Activated CD8-positive, alpha-beta T cell treated with anti-CD3 and anti-CD28 coated beads, Interleukin-2, amount 10 ng/mL, durations not matched to agents 7 days and 5 days (primary cell): ENCODE data around the gene TBC1D10A. TPM values are rescaled to one million over a fixed set of nuclear protein-coding genes. Genes with fewer than 3 reads are reported as not detected.

Source experiments
- ATAC-seq: fragments of 150-1000 bp; cut with Tn5 transposase; one replicate; pipeline ENCODE4 v1.10.0; 2021; ENCODE audit warnings: moderate library complexity
- CTCF ChIA-PET: fragments of 350-600 bp; sonication (Branson Sonifier 250); formaldehyde crosslinking; loops from one replicate; lab custom pipeline; 2021; ENCODE audit warnings: antibody characterized with exemption; lab: Charles Lee
- POLR2A ChIA-PET: fragments of 350-600 bp; sonication (Branson Sonifier 250); formaldehyde crosslinking; loops from one replicate; lab custom pipeline; 2021; ENCODE audit warnings: antibody characterized with exemption; lab: Charles Lee
- DNase-seq: peaks from one replicate; pipeline ENCODE4 v3.0.0-alpha.2; 2020
- H3K27ac Mint-ChIP-seq: one replicate; pipeline ENCODE4 v1.8.0; 2021; ENCODE audit warnings: mild to moderate bottlenecking, mixed read lengths
- H3K27me3 Mint-ChIP-seq: one replicate; pipeline ENCODE4 v1.8.0; 2021; ENCODE audit warnings: low read depth, mixed read lengths
- H3K36me3 Mint-ChIP-seq: one replicate; pipeline ENCODE4 v1.8.0; 2021; ENCODE audit warnings: low read depth, mixed read lengths
- H3K4me1 Mint-ChIP-seq: one replicate; pipeline ENCODE4 v1.8.0; 2021; ENCODE audit warnings: low read depth, mixed read lengths
- H3K4me3 Mint-ChIP-seq: one replicate; pipeline ENCODE4 v1.8.0; 2021; ENCODE audit warnings: mild to moderate bottlenecking, mixed read lengths
- H3K9me3 Mint-ChIP-seq: one replicate; pipeline ENCODE4 v1.8.0; 2022; ENCODE audit warnings: mixed read lengths; ENCODE audit not compliant: insufficient read depth
- total RNA-seq, 2 experiments: library from RNA; stranded (reverse); gene quantifications; one replicate each; pipeline ENCODE4 v1.2.3, GENCODE V29; 2021

The TBC1D10A gene
- total RNA-seq, 2 experiments from 2014 or later, result 47.6 to 49.2 TPM

DNA sequence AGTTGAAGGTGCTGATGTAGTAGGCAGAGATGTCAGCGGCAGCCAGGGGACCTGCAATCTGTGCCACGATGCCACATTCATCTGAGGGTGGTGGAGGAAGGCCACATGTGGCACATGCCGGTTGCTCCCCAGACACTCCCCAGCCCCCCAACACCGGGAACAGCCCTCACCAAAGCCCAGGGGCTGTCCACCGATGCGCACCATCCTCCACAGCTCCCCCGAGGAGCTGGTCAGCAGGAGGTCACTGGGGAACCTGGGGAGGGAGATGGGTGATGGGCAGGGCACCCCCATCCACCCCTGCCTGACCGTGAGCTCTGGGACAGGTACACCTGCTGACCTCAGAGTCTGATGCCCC is 40.9 kb downstream of the TBC1D10A start:
- ATAC-seq (no peak), DNase-seq (no peak)
- POLR2A ChIA-PET, result interaction anchor here (1.2 to 4.9 kb wide), 2 partner anchors 22 to 40 kb away, joined by 4 to 17 read pairs; no protein-coding TSS in a partner anchor
- Mint-ChIP-seq H3K36me3 (peaks cover 22% of the 10 kb centered on the region), H3K27ac (peak overlapping the region; percentile 57), H3K9me3 (no peaks in the 10 kb centered on the region), H3K4me3 (no peak overlapping the region), H3K4me1 (peaks cover 74% of the 10 kb centered on the region), H3K27me3 (no peaks in the 10 kb centered on the region)
- CTCF ChIA-PET, result interaction anchor here (0.7 to 4.8 kb wide), 13 partner anchors 8 to 199 kb away, joined by 3 to 59 read pairs (median 4); partner anchors contain the start of genes MTFP1 and RNF215

DNA sequence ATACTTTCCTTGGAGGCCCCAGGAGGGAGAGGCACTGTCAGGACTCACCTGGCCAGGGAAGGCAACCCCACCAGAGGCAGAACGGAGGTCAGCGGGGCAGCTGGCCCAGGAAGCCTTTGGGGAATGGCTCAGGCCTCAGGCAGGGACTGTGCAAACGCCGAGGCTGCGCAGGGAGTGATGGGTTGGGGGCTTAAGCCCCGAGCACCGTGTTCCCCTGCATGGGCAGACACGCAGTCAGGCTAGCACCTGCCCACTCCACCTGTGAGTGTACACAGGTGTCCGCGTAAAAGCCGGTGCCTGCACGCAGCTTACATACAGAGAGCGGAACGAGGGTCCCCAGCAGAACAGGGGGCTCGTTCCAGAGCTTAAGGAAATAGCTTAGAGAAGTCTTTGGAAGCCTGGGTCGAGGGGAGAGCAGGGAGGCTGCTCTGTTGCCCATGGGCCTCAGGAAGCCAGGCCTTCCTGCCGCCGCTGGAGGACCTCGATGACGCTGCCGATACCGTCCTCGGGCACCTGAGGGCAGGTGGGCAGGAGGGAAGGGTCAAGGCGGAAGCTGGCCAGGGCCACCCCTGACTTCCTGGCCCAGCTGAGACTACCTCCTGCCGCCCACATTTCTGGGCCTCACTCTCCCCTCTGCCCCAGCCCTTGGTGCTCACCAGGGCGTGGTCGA is 41.4 kb downstream of the TBC1D10A start:
- H3K27me3 Mint-ChIP-seq, result no peaks in the 10 kb centered on the region
- ATAC-seq, result no peak
- no peak for DNase-seq
- CTCF ChIA-PET, result interaction anchor here (0.9 to 4.8 kb wide), 10 partner anchors 18 to 181 kb away, joined by 3 to 59 read pairs (median 4); partner anchors contain the start of gene RNF215
- H3K9me3 Mint-ChIP-seq, result no peaks in the 10 kb centered on the region
- peaks cover 24% of the 10 kb centered on the region for H3K36me3 Mint-ChIP-seq
- H3K4me3 Mint-ChIP-seq, result no peak overlapping the region
- H3K27ac Mint-ChIP-seq, result peak overlapping the region; percentile 82
- H3K4me1 Mint-ChIP-seq, result peaks cover 69% of the 10 kb centered on the region
- POLR2A ChIA-PET, result interaction anchor here (0.5 to 4.9 kb wide), 3 partner anchors 21 to 98 kb away, joined by 3 to 17 read pairs (median 4); no protein-coding TSS in a partner anchor

DNA sequence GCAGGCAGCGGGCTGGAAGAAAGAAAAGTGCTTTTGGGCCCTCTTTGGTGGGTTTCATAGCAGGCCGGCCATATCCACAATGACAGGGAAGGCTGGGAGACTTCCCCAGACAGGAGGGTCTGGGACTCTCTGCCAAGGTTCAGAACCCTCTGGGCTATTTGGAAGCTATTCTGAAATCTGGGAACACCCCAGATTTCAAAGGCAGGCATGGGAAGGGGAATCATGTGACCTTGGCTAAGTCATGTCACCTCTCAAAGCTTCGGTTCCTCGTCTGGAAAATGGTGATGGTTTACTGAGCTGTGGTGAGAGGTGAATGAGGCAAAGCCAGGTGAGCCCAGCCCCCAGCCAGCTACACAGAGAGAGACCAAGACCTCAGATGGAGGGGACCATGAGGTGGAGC is 42.1 kb downstream of the TBC1D10A start:
- Mint-ChIP-seq H3K4me3 (peak overlapping the region; percentile 71), H3K9me3 (no peaks in the 10 kb centered on the region), H3K36me3 (peaks cover 27% of the 10 kb centered on the region), H3K4me1 (peaks cover 66% of the 10 kb centered on the region), H3K27ac (peak overlapping the region; percentile 82), H3K27me3 (no peaks in the 10 kb centered on the region)
- ATAC-seq (no peak), DNase-seq (no peak)
- CTCF ChIA-PET, result interaction anchor here (1.2 to 4.8 kb wide), 7 partner anchors 17 to 180 kb away, joined by 4 to 59 read pairs (median 6); partner anchors contain the start of gene RNF215
- POLR2A ChIA-PET, result interaction anchor here (0.5 to 4.9 kb wide), 4 partner anchors 21 to 206 kb away, joined by 3 to 17 read pairs (median 4); no protein-coding TSS in a partner anchor

DNA sequence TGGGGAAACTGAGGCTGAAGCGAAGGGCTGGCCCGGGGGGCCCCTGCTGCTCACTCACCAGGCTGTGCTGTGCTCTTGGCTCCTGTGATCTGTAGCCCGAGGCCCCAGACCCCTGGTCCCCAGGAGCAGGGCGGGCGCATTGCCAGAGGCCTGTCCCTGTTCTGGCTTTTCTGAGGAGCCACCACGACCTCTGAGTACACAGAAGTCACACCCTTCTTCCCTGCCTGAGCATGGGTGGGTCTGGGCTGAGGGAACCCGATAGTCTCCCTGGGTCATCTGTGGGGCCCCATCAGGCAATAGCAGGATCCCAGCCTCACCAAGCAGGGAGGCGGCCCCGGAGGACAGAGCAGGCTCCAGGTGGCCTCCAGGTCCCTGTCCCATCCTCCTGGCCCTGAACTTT is 42.6 kb downstream of the TBC1D10A start:
- Mint-ChIP-seq H3K27me3 (no peaks in the 10 kb centered on the region), H3K4me3 (peak overlapping the region; percentile 71), H3K36me3 (peaks cover 32% of the 10 kb centered on the region), H3K4me1 (peaks cover 68% of the 10 kb centered on the region), H3K9me3 (no peaks in the 10 kb centered on the region), H3K27ac (peak overlapping the region; percentile 82)
- ATAC-seq, result no peak
- no peak for DNase-seq
- ChIA-PET CTCF (interaction anchor here (1.2 to 4.8 kb wide), 10 partner anchors 17 to 191 kb away, joined by 3 to 59 read pairs (median 5); no protein-coding TSS in a partner anchor), POLR2A (interaction anchor here (0.6 to 2.2 kb wide), 4 partner anchors 14 to 206 kb away, joined by 3 to 12 read pairs (median 4); no protein-coding TSS in a partner anchor)

DNA sequence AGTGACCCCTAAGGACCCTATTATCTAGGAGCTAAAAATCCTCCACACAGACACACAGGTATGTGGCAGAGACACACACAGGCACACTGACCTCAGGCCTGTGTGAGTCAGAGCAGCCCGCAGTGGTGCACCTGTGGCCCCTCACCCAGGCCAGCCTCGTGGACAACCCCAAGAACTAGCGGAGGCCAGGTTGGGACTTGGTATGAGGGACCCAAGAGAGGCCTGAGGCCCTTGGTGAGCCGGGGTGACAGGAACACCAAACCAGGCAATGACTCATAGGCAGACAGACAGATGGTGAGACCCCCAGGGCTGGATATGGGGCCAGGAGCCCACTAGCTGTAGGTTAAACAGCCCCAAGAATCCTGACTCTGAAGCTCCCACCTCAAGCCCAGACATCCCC is 43.4 kb downstream of the TBC1D10A start:
- H3K4me3 Mint-ChIP-seq, result peak overlapping the region; percentile 71
- POLR2A ChIA-PET, result interaction anchor here (0.6 to 2.2 kb wide), 7 partner anchors 13 to 176 kb away, joined by 3 to 12 read pairs (median 3); no protein-coding TSS in a partner anchor
- H3K36me3 Mint-ChIP-seq, result peaks cover 37% of the 10 kb centered on the region
- ATAC-seq (no peak), DNase-seq (no peak)
- peak overlapping the region; percentile 80 for H3K27ac Mint-ChIP-seq
- no peaks in the 10 kb centered on the region for H3K9me3 Mint-ChIP-seq
- peaks cover 72% of the 10 kb centered on the region for H3K4me1 Mint-ChIP-seq
- peaks cover 1% of the 10 kb centered on the region for H3K27me3 Mint-ChIP-seq
- CTCF ChIA-PET, result interaction anchor here (0.9 to 4.8 kb wide), 11 partner anchors 20 to 191 kb away, joined by 3 to 59 read pairs (median 5); no protein-coding TSS in a partner anchor

DNA sequence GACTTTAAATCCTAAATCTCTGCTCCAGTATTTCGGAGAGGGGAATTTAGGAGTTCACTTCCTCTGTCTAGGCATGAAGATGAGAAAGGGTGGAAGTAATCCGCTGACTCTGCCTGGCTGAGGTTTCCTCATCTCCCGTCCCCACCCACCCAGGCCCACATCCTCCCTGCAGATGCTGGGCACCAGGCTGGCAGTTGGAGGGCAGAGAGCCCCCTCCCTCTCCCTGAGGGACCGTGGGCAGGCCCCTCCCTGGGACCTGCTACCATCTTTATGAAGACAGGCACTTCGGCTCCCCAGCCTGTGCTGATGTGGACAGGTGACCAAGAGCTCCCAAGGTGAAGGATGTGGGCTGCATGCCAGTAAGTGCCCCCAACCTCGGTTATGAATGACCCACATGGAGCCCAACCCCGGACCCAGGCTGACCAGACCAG is 44.1 kb downstream of the TBC1D10A start:
- H3K4me3 Mint-ChIP-seq, result peak overlapping the region; percentile 71
- DNase-seq, result no peak
- H3K36me3 Mint-ChIP-seq, result peaks cover 42% of the 10 kb centered on the region
- peaks cover 72% of the 10 kb centered on the region for H3K4me1 Mint-ChIP-seq
- ChIA-PET POLR2A (interaction anchor here (0.6 to 2.2 kb wide), 5 partner anchors 14 to 141 kb away, joined by 3 to 12 read pairs (median 3); no protein-coding TSS in a partner anchor), CTCF (interaction anchor here (0.9 to 4.8 kb wide), 6 partner anchors 20 to 174 kb away, joined by 3 to 59 read pairs (median 6); no protein-coding TSS in a partner anchor)
- H3K27me3 Mint-ChIP-seq, result peaks cover 1% of the 10 kb centered on the region
- H3K27ac Mint-ChIP-seq, result peak overlapping the region; percentile 80
- H3K9me3 Mint-ChIP-seq, result no peaks in the 10 kb centered on the region
- no peak for ATAC-seq

DNA sequence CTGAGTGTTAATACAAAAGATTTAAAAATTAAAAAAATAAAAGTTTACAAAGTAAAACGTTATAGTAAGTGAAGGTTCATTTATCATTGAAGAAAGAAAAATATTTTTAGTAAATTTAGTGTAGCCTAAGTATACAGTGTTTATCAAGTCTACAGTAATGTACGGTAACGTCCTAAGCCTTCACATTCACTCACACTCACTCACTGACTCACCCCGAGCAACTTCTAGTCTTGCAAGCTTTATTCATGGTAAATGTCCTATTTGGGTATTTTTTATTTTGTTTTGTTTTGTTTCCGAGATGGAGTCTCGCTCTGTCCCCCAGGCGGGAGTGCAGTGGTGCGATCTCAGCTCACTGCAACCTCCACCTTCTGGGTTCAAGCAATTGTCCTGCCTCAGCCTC is 46.2 kb downstream of the TBC1D10A start:
- DNase-seq, result no peak
- H3K4me3 Mint-ChIP-seq, result no peak overlapping the region
- no peak for ATAC-seq
- POLR2A ChIA-PET, result interaction anchor here (1.8 kb wide), 1 partner anchor 14 kb away, joined by 10 read pairs; the partner anchor contains the start of gene OSM
- peaks cover 1% of the 10 kb centered on the region for H3K27me3 Mint-ChIP-seq
- no peak overlapping the region for H3K27ac Mint-ChIP-seq
- peaks cover 73% of the 10 kb centered on the region for H3K4me1 Mint-ChIP-seq
- H3K36me3 Mint-ChIP-seq, result peaks cover 50% of the 10 kb centered on the region
- CTCF ChIA-PET, result interaction anchor here (1.3 to 5.1 kb wide), 7 partner anchors 8 to 173 kb away, joined by 4 to 37 read pairs (median 5); partner anchors contain the start of genes CASTOR1 and RNF215
- H3K9me3 Mint-ChIP-seq, result no peaks in the 10 kb centered on the region

DNA sequence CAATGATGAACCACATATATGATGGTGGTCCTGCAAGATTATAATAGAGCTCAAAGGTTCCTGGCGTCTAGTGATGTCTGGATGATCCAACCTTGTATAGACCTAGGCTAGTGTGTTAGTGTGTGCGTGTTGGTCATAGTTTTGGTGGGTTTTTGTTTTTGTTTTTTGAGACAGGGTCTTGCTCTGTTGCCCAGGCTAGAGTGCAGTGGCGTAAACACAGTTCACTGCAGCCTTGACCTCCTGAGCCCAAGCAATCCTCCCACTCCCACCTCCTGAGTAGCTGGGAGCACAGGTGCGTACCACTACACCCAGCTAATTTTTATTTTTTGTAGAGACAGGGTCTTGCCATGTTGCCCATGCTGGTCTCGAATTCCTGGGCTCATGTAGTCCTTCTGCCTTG is 46.8 kb downstream of the TBC1D10A start:
- H3K4me3 Mint-ChIP-seq, result peak overlapping the region; percentile 12
- ChIA-PET CTCF (interaction anchor here (1.3 to 5.1 kb wide), 6 partner anchors 8 to 172 kb away, joined by 4 to 37 read pairs (median 5); partner anchors contain the start of genes CASTOR1 and RNF215), POLR2A (interaction anchor here (1.0 to 1.8 kb wide), 2 partner anchors 13 to 76 kb away, joined by 4 to 10 read pairs; partner anchors contain the start of genes CCDC157, OSM and SF3A1)

DNA sequence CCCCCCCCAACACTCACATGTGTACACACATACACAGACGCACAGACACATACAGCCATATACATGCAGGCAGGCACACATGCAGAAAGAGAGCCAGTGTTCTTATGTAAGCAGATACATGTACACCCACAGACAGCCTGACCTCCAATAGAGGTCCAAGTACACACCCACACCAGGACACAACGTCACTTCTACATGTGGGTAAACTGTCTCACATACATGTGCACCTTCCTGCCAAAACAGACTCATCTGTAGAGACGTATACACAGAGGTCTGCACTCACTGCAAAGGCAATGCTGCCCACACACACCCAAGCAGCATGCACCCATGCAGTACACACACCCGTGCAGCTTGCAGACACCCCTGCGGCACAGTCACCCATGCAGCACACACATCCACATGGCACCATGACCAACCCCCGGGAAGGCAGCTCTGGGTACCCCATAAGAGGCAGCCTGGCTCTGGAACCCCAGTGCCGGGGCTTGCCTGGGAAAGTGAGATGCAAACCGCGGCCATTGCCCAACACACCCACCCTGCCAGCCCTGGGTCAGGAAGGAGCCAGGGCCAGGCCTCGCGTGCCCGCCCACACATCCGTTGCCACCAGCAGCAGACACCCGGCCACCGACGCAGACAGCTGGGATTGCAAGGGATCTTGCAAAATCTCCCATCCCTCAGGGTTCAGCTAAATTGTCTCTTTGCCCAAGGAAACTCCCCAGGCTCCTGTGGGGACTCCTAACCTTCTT is 47.5 kb downstream of the TBC1D10A start:
- no peak for ATAC-seq
- no peak for DNase-seq
- H3K9me3 Mint-ChIP-seq, result no peaks in the 10 kb centered on the region
- H3K27me3 Mint-ChIP-seq, result peaks cover 1% of the 10 kb centered on the region
- ChIA-PET POLR2A (interaction anchor here (0.9 to 1.8 kb wide), 3 partner anchors 11 to 77 kb away, joined by 3 to 10 read pairs (median 4); partner anchors contain the start of genes CCDC157, OSM and SF3A1), CTCF (interaction anchor here (1.3 to 5.1 kb wide), 5 partner anchors 8 to 108 kb away, joined by 4 to 37 read pairs (median 5); partner anchors contain the start of genes CASTOR1 and RNF215)
- H3K27ac Mint-ChIP-seq, result peak overlapping the region; percentile 55
- peak overlapping the region; percentile 12 for H3K4me3 Mint-ChIP-seq
- peaks cover 72% of the 10 kb centered on the region for H3K4me1 Mint-ChIP-seq
- H3K36me3 Mint-ChIP-seq, result peaks cover 52% of the 10 kb centered on the region

More for the DNA sequence above, 46.8 kb downstream of the TBC1D10A start:
- H3K4me1 Mint-ChIP-seq, result peaks cover 73% of the 10 kb centered on the region
- H3K36me3 Mint-ChIP-seq, result peaks cover 51% of the 10 kb centered on the region
- DNase-seq (no peak), ATAC-seq (no peak)
- H3K27me3 Mint-ChIP-seq, result peaks cover 1% of the 10 kb centered on the region
- no peaks in the 10 kb centered on the region for H3K9me3 Mint-ChIP-seq
- peak overlapping the region; percentile 55 for H3K27ac Mint-ChIP-seq

DNA sequence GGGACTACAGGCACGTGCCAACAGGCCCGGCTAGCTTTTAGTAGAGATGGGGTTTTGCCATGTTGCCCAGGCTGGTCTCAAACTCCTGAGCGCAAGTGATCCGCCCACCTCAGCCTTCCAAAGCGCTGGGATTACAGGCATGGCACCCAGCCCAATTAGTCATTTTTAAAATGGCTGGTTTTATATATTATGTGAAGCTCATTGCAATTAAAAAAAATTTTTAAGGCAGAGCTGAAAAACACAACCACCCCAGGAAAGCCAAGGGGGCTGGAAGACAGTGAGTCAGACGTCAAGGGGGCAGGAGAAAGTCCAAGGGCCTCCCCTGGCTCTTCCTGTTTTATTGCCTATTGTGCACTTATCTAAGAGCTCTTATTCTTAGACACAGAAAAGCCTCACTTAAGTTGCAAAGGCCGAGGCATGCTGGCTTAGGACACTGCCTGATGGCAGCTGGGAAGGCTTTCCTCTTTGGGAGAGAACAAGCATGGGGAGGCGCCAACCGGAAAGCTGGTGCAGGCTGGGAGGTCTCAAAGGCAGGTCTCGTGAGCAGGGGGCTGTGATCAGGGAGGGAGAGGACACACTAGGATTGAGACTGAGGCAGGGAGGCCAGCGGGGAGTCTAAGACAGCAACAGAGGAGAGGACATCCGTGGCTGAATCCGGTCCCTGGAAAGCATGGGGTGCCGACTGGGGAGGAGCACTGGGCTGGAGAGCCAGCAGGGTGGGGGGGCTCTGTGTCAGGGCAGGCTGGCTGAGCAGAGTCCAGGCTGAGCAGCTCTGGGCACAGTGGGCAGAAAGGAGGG is 49.0 kb downstream of the TBC1D10A start:
- no peak for ATAC-seq
- Mint-ChIP-seq H3K36me3 (peaks cover 57% of the 10 kb centered on the region), H3K4me3 (no peak overlapping the region), H3K9me3 (no peaks in the 10 kb centered on the region), H3K27ac (peak overlapping the region; percentile 48), H3K27me3 (peaks cover 1% of the 10 kb centered on the region), H3K4me1 (peaks cover 66% of the 10 kb centered on the region)
- ChIA-PET POLR2A (interaction anchor here (0.6 to 1.0 kb wide), 5 partner anchors 9 to 705 kb away, joined by 3 to 4 read pairs (median 3); no protein-coding TSS in a partner anchor), CTCF (interaction anchor here (0.8 to 5.1 kb wide), 7 partner anchors 9 to 170 kb away, joined by 3 to 37 read pairs (median 4); partner anchors contain the start of genes CASTOR1 and RNF215)
- no peak for DNase-seq
